Epithelial cell of proximal tubule (primary cell): ENCODE results near the gene NOC4L. TPM values are rescaled to one million over a fixed set of nuclear protein-coding genes. Genes with fewer than 3 reads are reported as not detected.
"Not testable (repeated sequence)": the region's sequence is repeated elsewhere in the genome, so short reads cannot be mapped to it uniquely, and the experiment has no call there.

Experiments used
- DNase-seq: peaks from one replicate; pipeline ENCODE4 v3.0.0-alpha.2; 2011; ENCODE audit warnings: low read depth
- H3K4me3 ChIP-seq: 2 replicates; pipeline ENCODE4 v1.5.1; 2011; ENCODE audit warnings: low read depth, mild to moderate bottlenecking, low read length
- total RNA-seq: library from RNA; depleted of rRNA; stranded (reverse); fragments of >200 nt; gene quantifications from 2 replicates; pipeline ENCODE4 v1.2.3, GENCODE V29; 2015
- TF ChIP-seq, protein P1 (sequence below): conservative IDR thresholded peaks from 2 replicates; pipeline ENCODE4 v1.5.1; 2012; ENCODE audit warnings: low read depth, mild to moderate bottlenecking, low read length

NOC4L gene
- total RNA-seq, 1 donor from 2014 or later, result 45.0 TPM

DNA sequence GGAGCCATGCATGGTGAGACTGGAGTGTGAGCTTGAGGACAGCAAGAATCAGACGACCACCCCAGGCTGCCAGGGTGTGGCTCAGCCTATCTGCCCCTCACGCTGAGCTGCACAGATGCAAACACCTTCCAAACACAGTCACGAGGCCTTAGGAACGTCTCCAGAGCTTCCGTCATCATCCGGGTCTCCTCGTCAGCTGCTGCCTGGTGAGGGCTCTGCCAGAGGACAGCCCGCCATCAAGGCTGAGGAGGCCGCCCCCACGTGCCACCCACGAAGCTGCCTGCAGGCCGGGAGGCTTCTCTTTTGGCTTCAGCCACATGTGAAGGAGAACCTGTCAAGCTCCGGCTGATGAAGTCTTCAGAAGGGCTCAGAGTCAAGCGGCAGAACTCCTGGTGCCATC, 13.6 kb upstream of the NOC4L start:
- DNase-seq, result no peak
- H3K4me3 ChIP-seq, result no peak overlapping the region
- TF ChIP-seq, protein P1, sequence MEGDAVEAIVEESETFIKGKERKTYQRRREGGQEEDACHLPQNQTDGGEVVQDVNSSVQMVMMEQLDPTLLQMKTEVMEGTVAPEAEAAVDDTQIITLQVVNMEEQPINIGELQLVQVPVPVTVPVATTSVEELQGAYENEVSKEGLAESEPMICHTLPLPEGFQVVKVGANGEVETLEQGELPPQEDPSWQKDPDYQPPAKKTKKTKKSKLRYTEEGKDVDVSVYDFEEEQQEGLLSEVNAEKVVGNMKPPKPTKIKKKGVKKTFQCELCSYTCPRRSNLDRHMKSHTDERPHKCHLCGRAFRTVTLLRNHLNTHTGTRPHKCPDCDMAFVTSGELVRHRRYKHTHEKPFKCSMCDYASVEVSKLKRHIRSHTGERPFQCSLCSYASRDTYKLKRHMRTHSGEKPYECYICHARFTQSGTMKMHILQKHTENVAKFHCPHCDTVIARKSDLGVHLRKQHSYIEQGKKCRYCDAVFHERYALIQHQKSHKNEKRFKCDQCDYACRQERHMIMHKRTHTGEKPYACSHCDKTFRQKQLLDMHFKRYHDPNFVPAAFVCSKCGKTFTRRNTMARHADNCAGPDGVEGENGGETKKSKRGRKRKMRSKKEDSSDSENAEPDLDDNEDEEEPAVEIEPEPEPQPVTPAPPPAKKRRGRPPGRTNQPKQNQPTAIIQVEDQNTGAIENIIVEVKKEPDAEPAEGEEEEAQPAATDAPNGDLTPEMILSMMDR, result no peak

DNA sequence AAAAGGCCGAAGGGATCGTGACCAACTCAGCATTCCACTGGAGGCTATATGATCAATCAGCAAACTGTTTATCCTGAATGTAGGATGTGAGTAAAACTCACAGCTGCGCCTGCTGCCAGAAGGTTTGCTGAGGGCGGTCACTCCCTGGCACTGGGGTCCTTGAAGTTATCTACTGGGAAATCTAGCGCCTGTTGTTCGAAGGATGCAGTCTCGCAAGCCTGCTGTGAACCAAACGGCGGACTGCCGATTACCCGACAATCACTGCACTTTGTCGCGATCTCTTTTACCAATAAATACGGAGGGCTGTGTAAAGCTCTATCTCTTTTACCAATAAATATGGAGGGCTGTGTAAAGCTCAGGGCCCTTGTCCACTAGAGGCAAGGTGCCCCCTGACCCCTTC, 13.0 kb upstream of the NOC4L start:
- TF ChIP-seq, protein P1, result no peak
- H3K4me3 ChIP-seq, result no peak overlapping the region

DNA sequence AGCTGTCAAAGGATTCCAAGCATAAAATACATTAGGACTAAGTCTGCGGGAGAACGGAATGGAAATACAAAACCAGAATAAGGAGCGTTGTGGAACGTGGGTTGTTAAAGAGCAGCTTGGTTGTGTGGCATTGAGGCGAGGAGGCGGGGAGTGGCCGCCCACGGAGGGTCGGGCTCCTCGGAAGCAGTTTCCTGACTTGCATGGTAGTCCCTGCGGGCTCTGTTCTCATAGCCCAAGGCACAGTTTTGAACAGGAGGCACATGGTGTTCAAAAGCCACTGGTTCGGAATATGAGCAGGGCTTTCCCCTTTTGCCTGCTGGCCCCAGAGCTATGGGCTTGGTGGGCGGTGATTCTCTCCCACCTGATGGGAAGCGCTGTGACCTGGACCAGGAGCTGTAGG, 12.3 kb upstream of the NOC4L start:
- no peak overlapping the region for H3K4me3 ChIP-seq
- TF ChIP-seq, protein P1, result no peak
- DNase-seq, result no peak

More for the DNA sequence above, 13.0 kb upstream of the NOC4L start:
- DNase-seq, result no peak

DNA sequence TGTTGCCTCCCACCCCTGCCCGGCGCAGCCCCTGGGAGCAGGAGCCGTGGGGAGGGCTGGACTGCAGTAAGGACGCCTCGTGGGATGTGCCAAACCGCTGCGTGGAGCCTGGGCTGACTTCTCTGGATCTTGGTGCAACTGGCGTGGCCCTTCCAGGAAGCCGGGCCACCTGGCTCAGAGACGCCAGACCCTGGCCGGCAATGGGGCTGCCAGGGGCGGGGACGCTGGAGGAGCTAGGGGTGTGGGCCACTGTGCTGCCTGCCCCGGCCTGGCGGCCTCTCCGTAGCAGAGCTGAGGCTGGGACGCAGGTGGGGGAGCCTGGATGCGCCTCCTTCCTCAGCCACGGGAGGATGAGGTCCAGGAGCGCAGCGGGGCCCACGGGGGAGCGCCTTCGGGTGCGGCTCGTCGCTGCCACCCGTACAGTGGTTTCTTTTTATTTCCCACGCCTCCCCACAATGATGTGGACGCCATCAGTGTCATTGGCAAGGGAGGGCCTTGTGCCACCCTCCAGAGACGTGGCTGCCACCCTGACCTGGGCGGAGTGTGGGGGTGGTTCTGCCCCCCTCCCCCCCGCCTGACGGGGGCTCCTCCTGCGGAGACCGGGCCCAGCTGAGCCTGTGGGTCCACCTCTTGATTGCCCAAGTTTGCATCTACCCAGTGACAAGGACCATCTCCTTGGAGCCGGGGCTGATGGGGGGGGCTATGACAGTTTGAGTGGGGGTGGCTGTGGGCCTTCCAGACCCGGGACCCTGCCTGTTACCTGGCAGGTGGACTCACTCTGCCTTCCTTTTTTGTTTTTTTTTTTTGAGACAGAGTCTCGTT, 11.4 kb upstream of the NOC4L start:
- H3K4me3 ChIP-seq, result no peak overlapping the region
- DNase-seq, result no peak
- TF ChIP-seq, protein P1, result no peak

DNA sequence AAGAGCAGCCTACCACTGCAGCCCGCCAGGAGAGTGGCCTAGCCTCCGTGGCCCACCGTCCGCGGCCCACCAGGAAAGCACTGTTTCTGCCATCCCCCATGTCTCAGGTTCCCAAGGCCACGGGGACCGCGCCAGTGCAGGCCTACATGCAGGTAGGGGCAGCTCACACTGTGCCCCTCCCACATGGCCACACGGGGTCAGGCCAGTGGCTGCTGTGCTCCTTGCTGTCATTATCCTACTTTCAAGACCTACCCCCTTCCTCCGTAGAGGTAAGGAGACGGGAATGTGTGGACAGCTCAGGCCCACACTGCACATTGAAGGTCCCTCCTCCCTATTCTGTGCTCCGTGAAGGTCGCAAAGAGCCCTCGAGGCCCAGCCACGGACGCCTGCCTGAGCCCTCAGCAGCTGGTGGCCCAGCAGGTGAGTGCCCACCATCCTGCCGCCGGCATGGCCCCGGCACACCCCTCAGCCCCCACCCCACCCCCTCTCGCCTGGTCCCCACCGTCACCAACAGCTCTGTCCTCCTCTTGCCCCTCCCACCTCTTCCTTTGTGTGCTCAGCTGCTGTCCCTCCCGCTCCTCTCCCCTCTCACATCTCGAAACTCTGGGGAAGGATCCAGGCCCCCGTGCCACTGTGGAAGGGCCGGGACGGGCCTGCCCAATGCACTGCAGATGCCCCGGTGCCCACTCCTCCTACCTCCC, 10.2 kb upstream of the NOC4L start:
- TF ChIP-seq, protein P1, result no peak
- DNase-seq, result no peak
- no peak overlapping the region for H3K4me3 ChIP-seq

DNA sequence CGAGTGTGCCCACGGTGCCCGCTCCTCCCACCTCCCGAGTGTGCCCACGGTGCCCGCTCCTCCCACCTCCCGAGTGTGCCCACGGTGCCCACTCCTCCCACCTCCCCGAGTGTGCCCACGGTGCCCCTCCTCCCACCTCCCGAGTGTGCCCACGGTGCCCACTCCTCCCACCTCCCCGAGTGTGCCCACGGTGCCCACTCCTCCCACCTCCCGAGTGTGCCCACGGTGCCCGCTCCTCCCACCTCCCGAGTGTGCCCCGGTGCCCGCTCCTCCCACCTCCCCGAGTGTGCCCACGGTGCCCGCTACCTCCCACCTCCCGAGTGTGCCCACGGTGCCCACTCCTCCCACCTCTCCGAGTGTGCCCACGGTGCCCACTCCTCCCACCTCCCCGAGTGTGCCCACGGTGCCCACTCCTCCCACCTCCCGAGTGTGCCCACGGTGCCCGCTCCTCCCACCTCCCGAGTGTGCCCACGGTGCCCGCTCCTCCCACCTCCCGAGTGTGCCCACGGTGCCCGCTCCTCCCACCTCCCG, 9.5 kb upstream of the NOC4L start:
- H3K4me3 ChIP-seq, DNase-seq: not testable (repeated sequence)

DNA sequence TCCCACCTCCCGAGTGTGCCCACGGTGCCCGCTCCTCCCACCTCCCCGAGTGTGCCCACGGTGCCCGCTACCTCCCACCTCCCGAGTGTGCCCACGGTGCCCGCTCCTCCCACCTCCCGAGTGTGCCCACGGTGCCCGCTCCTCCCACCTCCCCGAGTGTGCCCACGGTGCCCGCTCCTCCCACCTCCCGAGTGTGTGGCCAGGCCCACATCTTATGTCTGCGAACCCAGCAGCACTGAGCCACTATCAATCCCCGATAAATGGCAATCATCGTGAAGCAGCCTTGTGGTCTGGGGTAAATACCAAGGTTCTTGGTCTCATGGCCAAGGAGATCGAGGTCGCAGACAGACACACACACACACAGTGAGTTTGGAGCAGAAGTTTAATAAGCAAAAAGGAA, 8.0 kb upstream of the NOC4L start:
- DNase-seq, H3K4me3 ChIP-seq: not testable (repeated sequence)
